K562 (cell line): ENCODE measurements around the gene TIAM1. TPM values are rescaled to one million over a fixed set of nuclear protein-coding genes. Genes with fewer than 3 reads are reported as not detected.

ENCODE experiments used
- ATAC-seq: fragments of 200-7000 bp; cut with Tn5 transposase; 3 replicates; pipeline ENCODE4 v1.9.1; 2020; ENCODE audit warnings: moderate library complexity
- BruUV-seq: library from RNA; stranded (reverse); fragments of 400-500 nt; replicated peaks from 2 replicates; lab custom pipeline; 2021; lab: Mats Ljungman, UMichigan
- CTCF ChIA-PET: fragments of 300-600 bp; formaldehyde crosslinking; extraction: SDS; loops from one replicate; lab custom pipeline; 2021; ENCODE audit warnings: low intra/inter-chr PET ratio; lab: Yijun Ruan, JAX
- POLR2A ChIA-PET: fragments of 300-600, 350-650 bp; sonication (Branson Sonifier 250); formaldehyde crosslinking; extraction: SDS; loops from one replicate; lab custom pipeline; 2021; ENCODE audit warnings: antibody characterized with exemption, inconsistent platforms; lab: Yijun Ruan, JAX
- DNase-seq, 4 experiments: peaks; one replicate each; pipeline versions ENCODE4 v3.0.0 to v3.0.0-alpha.2; 2011 to 2018; ENCODE audit warnings: low spot score in 3 of 4, mixed read lengths in 3 of 4; ENCODE audit errors: extremely low read depth in 1 of 4
- FAIRE-seq: peaks from 2 replicates; lab custom pipeline; 2011; peaks lifted over from hg19 to GRCh38; lab: Jason Lieb, UNC
- H2AFZ ChIP-seq: 2 replicates; pipeline ENCODE4 v1.6.0; 2011; ENCODE audit warnings: low read depth, low read length, control low read depth, inconsistent platforms
- H3K27ac ChIP-seq: fragments of 200-600 bp; 3 replicates; pipeline ENCODE4 v1.8.0; 2011; ENCODE audit warnings: low read depth, mild to moderate bottlenecking, control low read depth, inconsistent platforms, low read length, moderate library complexity, mixed read lengths; ENCODE audit errors: extremely low read depth
- H3K27me3 ChIP-seq, 2 experiments: fragments of 300-600 bp in 1 of 2; 2 replicates in 1 of 2; 3 replicates in 1 of 2; pipeline versions ENCODE4 v1.6.0 to v1.8.0; 2011; ENCODE audit warnings: inconsistent platforms in 2 of 2, low read length in 2 of 2, mild to moderate bottlenecking in 1 of 2, mixed read lengths in 1 of 2, moderate library complexity in 1 of 2; ENCODE audit not compliant: control insufficient read depth in 2 of 2, insufficient read depth in 2 of 2
- H3K36me3 ChIP-seq: fragments of 300-600 bp; 3 replicates; pipeline ENCODE4 v1.8.0; 2011; ENCODE audit warnings: mild to moderate bottlenecking, low read length, inconsistent platforms; ENCODE audit not compliant: control insufficient read depth, insufficient read depth
- H3K4me1 ChIP-seq, 2 experiments: fragments of 200-600 bp in 1 of 2; replicated peaks in 1 of 2; 2 replicates in 1 of 2; 3 replicates in 1 of 2; pipeline versions ENCODE4 v1.5.1 to v1.8.0; 2011; ENCODE audit warnings: inconsistent platforms in 2 of 2, low read length in 2 of 2, mild to moderate bottlenecking in 1 of 2, mixed read lengths in 1 of 2, moderate library complexity in 1 of 2; ENCODE audit not compliant: control insufficient read depth in 2 of 2, insufficient read depth in 2 of 2
- H3K4me2 ChIP-seq: 2 replicates; pipeline ENCODE4 v1.6.1; 2011; ENCODE audit warnings: low read length, control low read depth, inconsistent platforms, mixed read lengths; ENCODE audit not compliant: insufficient read depth
- H3K4me3 ChIP-seq: fragments of 200-600 bp; sonication (generic), shearing (Covaris generic); 2 replicates; pipeline ENCODE4 v1.5.1; 2016; ENCODE audit warnings: control low read depth, inconsistent platforms
- H3K79me2 ChIP-seq: fragments of 200-600 bp; 3 replicates; pipeline ENCODE4 v1.8.0; 2011; ENCODE audit warnings: low read length, inconsistent platforms; ENCODE audit not compliant: control insufficient read depth, insufficient read depth
- H3K9ac ChIP-seq, 2 experiments: 2 replicates each; pipeline versions ENCODE4 v1.6.0 to v1.6.1; 2011; ENCODE audit warnings: low read depth in 2 of 2, low read length in 2 of 2, control low read depth in 1 of 2, inconsistent platforms in 1 of 2, mild to moderate bottlenecking in 1 of 2, mixed read lengths in 1 of 2; ENCODE audit not compliant: insufficient read depth in 1 of 2
- H3K9me1 ChIP-seq: one replicate; pipeline ENCODE4 v1.6.0; 2011; ENCODE audit warnings: inconsistent platforms, mild to moderate bottlenecking, low read length, moderate library complexity; ENCODE audit not compliant: control insufficient read depth, insufficient read depth
- H3K9me3 ChIP-seq: replicated peaks from 2 replicates; pipeline ENCODE4 v1.5.1; 2011; ENCODE audit warnings: low read depth, low read length, inconsistent platforms; ENCODE audit not compliant: control insufficient read depth, insufficient read depth
- H4K20me1 ChIP-seq: replicated peaks from 2 replicates; pipeline ENCODE4 v1.6.1; 2011; ENCODE audit warnings: low read length, inconsistent platforms, mixed read lengths; ENCODE audit not compliant: control insufficient read depth, insufficient read depth
- HIVEP1 ChIP-seq: fragments of 250-450 bp; sonication (Bioruptor Pico); IDR thresholded peaks from 2 replicates; pipeline ENCODE4 v1.4.0; 2020; ENCODE audit warnings: mild to moderate bottlenecking
- HSF4 ChIP-seq: fragments of 250-450 bp; sonication (Bioruptor Pico); IDR thresholded peaks from 2 replicates; pipeline ENCODE4 v2.1.2; 2022; ENCODE audit warnings: mild to moderate bottlenecking, moderate library complexity, borderline replicate concordance
- TFAP4 ChIP-seq: sonication (generic); formaldehyde crosslinking; IDR thresholded peaks from 2 replicates; pipeline ENCODE4 v1.8.0; 2022; ENCODE audit warnings: missing genetic modification reagents, mild to moderate bottlenecking, moderate library complexity, borderline replicate concordance
- WGBS: fragments of 100-300 bp; shearing (Covaris generic); methylation state at CpG from one replicate; pipeline ENCODE4 v1.1.6; 2016; ENCODE audit warnings: low coverage, mixed read lengths; ENCODE audit not compliant: insufficient coverage; ENCODE audit errors: missing lambda C conversion rate; 5-methylcytosine and 5-hydroxymethylcytosine counted together
- in situ Hi-C: fragments of 300-500 bp; cut with MboI; formaldehyde crosslinking; loops from 4 replicates; pipeline ENCODE4 v1.15.0; 2018; ENCODE audit warnings: inconsistent platforms, mixed read lengths
- intact Hi-C: fragments of 100-400 bp; cut with micrococcal nuclease; formaldehyde crosslinking; loops from 2 replicates; pipeline ENCODE4 v1.14.2; 2022
- polyA plus RNA-seq, 8 experiments: library from polyadenylated mRNA; depleted of rRNA in 4 of 8; stranded (reverse) in 5 of 8; unstranded in 3 of 8; fragments of >200 nt; fragmentation: Nextera tagmentation in 2 of 8; fragmentation: Illumina TruSeq in 1 of 8; extraction: Ambion mirVana in 2 of 8; extraction: Trizol in 1 of 8; gene quantifications; 2 replicates each; pipeline versions ENCODE4 v1.2.1 to v1.2.3, GENCODE V29; 2011 to 2014; ENCODE audit warnings: inconsistent platforms in 1 of 8, missing spikeins in 1 of 8
- total RNA-seq, 7 experiments: library from RNA; depleted of rRNA in 6 of 7; stranded (reverse); fragments of >200 nt in 6 of 7; fragmentation: Illumina TruSeq in 2 of 7; extraction: Trizol in 2 of 7; gene quantifications; 2 replicates each; pipeline versions ENCODE4 v1.2.1 to v1.2.3, GENCODE V29; 2011 to 2021; ENCODE audit warnings: low replicate concordance in 1 of 7
- TF ChIP-seq, protein P1 (sequence below), 2 experiments: fragments of 450-650 bp; IDR thresholded peaks; 2 replicates each; pipeline ENCODE4 v1.6.1; 2016; ENCODE audit warnings: mild to moderate bottlenecking in 2 of 2, borderline replicate concordance in 1 of 2, low read depth in 1 of 2, moderate library complexity in 1 of 2
- TF ChIP-seq, protein P2 (sequence below): fragments of 450-650 bp; formaldehyde crosslinking; IDR thresholded peaks from 2 replicates; pipeline ENCODE4 v1.4.0; 2020; ENCODE audit warnings: mild to moderate bottlenecking, moderate library complexity
- TF ChIP-seq, protein P3 (sequence below): fragments of 250-450 bp; sonication (Bioruptor Pico); IDR thresholded peaks from 2 replicates; pipeline ENCODE4 v1.5.0; 2022; ENCODE audit warnings: mild to moderate bottlenecking

The TIAM1 gene
- total and polyA plus RNA-seq, 9 of the 15 experiments (the other 6 are each of a cell fraction or from before 2014, with no cell fraction given) = 0.11 TPM; not detected in 8

- FAIRE-seq = no peak
- BruUV-seq = no TSS peak
- CTCF ChIA-PET = no interaction called here
Observed at GRCh38 chr21:31151156-31152045, 192.7 kb downstream of the TIAM1 start.

More at GRCh38 chr21:31151156-31152045, 192.7 kb downstream of the TIAM1 start:
- no peak overlapping the region for H3K9ac ChIP-seq
- H3K4me2 ChIP-seq = no peak overlapping the region
- TF ChIP-seq, protein P1, sequence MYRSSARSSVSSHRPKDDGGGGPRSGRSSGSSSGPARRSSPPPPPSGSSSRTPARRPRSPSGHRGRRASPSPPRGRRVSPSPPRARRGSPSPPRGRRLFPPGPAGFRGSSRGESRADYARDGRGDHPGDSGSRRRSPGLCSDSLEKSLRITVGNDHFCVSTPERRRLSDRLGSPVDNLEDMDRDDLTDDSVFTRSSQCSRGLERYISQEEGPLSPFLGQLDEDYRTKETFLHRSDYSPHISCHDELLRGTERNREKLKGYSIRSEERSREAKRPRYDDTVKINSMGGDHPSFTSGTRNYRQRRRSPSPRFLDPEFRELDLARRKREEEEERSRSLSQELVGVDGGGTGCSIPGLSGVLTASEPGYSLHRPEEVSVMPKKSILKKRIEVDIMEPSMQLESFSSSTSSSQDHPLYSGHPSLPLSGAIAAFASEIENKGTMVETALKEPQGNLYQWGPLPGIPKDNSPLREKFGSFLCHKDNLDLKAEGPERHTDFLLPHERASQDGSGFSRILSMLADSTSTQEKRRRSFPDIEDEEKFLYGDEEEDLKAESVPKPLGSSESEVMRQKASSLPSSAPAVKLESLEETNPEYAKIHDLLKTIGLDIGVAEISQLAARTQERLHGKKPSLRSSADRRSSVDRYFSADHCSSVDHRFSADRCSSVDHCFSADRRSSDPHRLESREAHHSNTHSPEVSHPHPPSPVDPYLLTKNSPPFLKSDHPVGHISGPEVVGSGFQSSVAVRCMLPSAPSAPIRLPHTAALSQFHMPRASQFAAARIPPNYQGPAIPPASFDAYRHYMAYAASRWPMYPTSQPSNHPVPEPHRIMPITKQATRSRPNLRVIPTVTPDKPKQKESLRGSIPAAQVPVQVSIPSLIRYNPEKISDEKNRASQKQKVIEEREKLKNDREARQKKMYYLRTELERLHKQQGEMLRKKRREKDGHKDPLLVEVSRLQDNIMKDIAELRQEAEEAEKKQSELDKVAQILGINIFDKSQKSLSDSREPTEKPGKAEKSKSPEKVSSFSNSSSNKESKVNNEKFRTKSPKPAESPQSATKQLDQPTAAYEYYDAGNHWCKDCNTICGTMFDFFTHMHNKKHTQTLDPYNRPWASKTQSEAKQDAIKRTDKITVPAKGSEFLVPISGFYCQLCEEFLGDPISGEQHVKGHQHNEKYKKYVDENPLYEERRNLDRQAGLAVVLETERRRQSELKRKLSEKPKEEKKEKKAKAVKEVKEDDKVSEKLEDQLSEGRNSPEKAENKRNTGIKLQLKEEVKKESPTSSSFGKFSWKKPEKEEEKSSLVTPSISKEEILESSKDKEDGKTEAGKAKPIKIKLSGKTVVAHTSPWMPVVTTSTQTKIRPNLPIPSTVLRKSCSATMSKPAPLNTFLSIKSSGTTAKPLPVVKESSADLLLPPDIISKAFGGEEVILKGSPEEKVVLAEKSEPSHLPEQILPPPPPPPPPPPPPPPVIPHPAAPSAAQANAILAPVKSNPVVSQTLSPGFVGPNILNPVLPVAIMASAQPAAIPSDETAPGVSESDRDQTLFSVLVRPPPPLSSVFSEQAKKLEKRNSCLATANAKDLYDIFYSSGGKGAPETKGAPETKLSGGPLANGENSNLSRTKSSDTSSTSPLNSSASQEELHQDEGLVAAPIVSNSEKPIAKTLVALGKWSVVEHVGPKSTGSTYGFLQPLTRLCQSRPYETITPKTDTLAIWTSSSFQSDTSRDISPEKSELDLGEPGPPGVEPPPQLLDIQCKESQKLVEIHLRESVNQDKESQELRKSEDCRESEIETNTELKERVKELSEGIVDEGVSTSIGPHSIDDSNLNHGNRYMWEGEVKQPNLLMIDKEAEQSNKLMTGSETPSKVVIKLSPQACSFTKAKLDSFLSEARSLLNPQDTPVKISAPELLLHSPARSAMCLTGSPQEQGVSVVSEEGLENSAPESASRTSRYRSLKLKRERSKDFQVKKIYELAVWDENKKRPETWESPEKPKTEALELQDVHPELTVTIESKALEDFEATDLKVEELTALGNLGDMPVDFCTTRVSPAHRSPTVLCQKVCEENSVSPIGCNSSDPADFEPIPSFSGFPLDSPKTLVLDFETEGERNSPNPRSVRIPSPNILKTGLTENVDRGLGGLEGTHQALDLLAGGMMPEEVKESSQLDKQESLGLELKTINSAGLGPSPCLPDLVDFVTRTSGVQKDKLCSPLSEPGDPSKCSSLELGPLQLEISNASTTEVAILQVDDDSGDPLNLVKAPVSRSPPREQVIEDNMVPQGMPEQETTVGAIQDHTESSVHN (IDR thresholded peaks at IDR 0.05; ENCODE audit: borderline replicate concordance in 1 of 2, low read depth in 1 of 2) = no peak
- TF ChIP-seq TFAP4 = no peak
- no peak for TF ChIP-seq HIVEP1 (CRISPR knock-in tag)
- TF ChIP-seq, protein P2, sequence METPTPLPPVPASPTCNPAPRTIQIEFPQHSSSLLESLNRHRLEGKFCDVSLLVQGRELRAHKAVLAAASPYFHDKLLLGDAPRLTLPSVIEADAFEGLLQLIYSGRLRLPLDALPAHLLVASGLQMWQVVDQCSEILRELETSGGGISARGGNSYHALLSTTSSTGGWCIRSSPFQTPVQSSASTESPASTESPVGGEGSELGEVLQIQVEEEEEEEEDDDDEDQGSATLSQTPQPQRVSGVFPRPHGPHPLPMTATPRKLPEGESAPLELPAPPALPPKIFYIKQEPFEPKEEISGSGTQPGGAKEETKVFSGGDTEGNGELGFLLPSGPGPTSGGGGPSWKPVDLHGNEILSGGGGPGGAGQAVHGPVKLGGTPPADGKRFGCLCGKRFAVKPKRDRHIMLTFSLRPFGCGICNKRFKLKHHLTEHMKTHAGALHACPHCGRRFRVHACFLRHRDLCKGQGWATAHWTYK (CRISPR knock-in tag) = no peak
- no peak for TF ChIP-seq HSF4 (CRISPR knock-in tag)
- TF ChIP-seq, protein P3, sequence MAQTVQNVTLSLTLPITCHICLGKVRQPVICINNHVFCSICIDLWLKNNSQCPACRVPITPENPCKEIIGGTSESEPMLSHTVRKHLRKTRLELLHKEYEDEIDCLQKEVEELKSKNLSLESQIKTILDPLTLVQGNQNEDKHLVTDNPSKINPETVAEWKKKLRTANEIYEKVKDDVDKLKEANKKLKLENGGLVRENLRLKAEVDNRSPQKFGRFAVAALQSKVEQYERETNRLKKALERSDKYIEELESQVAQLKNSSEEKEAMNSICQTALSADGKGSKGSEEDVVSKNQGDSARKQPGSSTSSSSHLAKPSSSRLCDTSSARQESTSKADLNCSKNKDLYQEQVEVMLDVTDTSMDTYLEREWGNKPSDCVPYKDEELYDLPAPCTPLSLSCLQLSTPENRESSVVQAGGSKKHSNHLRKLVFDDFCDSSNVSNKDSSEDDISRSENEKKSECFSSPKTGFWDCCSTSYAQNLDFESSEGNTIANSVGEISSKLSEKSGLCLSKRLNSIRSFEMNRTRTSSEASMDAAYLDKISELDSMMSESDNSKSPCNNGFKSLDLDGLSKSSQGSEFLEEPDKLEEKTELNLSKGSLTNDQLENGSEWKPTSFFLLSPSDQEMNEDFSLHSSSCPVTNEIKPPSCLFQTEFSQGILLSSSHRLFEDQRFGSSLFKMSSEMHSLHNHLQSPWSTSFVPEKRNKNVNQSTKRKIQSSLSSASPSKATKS = no peak
- TF ChIP-seq, all 486 proteins: peak for 0
- Histone ChIP-seq H3K9me1 (no peaks in the 10 kb centered on the region), H3K27ac (no peak overlapping the region), H4K20me1 (no peaks in the 10 kb centered on the region), H3K9me3 (no peaks in the 10 kb centered on the region), H3K27me3 (peaks cover 0 to 8% of the 10 kb centered on the region in 2 experiments; a peak in 2 of 5 replicates), H3K36me3 (no peaks in the 10 kb centered on the region), H3K79me2 (no peaks in the 10 kb centered on the region), H3K4me3 (no peak overlapping the region), H2AFZ (no peak overlapping the region), H3K4me1 (no peaks in the 10 kb centered on the region)
- POLR2A ChIA-PET = no interaction called here
- WGBS = under 1% methylated on average over 7 of the region's 7 CpGs
- ATAC-seq (no peak), DNase-seq (no peak)
- intact Hi-C loops = no loop called here
- in situ Hi-C loops = no loop called here
